ENCODE data around the gene PCDHB15.
"Not testable (repeated sequence)": the region's sequence is repeated elsewhere in the genome, so short reads cannot be mapped to it uniquely, and the experiment has no call there.

The PCDHB15 gene

DNA sequence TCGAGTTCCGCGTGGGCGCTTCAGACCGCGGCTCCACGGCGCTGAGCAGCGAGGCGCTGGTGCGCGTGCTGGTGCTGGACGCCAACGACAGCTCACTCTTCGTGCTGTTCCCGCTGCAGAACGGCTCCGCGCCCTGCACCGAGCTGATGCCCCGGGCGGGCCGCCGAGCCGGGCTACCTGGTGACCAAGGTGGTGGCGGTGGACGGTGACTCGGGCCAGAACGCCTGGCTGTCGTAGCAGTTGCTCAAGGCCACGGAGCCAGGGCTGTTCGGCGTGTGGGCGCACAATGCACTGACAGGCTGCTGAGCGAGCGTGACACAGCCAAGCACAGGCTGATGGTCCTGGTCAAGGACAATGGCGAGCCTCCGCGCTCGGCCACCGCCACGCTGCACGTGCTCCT, 3.7 kb upstream of the PCDHB15 start:
- Histone ChIP-seq H4K20me1 (ENCODE audit: insufficient read depth, low read length) (no peaks in the 10 kb centered on the region), H3K9ac (ENCODE audit: low read length) (no peak overlapping the region), H3K27me3 (ENCODE audit: insufficient read depth, low read length) (no peaks in the 10 kb centered on the region), H2AFZ (ENCODE audit: low read length) (no peak overlapping the region), H3K27ac (ENCODE audit: low read depth, low read length, poor library complexity, severe bottlenecking) (no peak overlapping the region), H3K79me2 (ENCODE audit: insufficient read depth, low read length) (no peaks in the 10 kb centered on the region), H3K4me1 (ENCODE audit: insufficient read depth, low read length, severe bottlenecking) (no peaks in the 10 kb centered on the region), H3K36me3 (ENCODE audit: insufficient read depth, low read length) (no peaks in the 10 kb centered on the region), H3K4me3 (ENCODE audit: low read depth, low read length, poor library complexity, severe bottlenecking) (no peak overlapping the region), H3K4me2 (ENCODE audit: low read length) (no peak overlapping the region), H3K9me3 (ENCODE audit: low read length) (peaks cover 5% of the 10 kb centered on the region; the same call in 1 of the 2 replicates), H3K9me2 (ENCODE audit: low read depth, low read length) (no peaks in the 10 kb centered on the region), H3F3A (ENCODE audit: insufficient read depth, low read length) (no peaks in the 10 kb centered on the region)
- TF ChIP-seq, protein P1, sequence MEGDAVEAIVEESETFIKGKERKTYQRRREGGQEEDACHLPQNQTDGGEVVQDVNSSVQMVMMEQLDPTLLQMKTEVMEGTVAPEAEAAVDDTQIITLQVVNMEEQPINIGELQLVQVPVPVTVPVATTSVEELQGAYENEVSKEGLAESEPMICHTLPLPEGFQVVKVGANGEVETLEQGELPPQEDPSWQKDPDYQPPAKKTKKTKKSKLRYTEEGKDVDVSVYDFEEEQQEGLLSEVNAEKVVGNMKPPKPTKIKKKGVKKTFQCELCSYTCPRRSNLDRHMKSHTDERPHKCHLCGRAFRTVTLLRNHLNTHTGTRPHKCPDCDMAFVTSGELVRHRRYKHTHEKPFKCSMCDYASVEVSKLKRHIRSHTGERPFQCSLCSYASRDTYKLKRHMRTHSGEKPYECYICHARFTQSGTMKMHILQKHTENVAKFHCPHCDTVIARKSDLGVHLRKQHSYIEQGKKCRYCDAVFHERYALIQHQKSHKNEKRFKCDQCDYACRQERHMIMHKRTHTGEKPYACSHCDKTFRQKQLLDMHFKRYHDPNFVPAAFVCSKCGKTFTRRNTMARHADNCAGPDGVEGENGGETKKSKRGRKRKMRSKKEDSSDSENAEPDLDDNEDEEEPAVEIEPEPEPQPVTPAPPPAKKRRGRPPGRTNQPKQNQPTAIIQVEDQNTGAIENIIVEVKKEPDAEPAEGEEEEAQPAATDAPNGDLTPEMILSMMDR (IDR thresholded peaks at IDR 0.05; ENCODE audit: low read length) = no peak
- no peak for TF ChIP-seq EZH2 (IDR thresholded peaks at IDR 0.05; ENCODE audit: borderline replicate concordance, low read length)

DNA sequence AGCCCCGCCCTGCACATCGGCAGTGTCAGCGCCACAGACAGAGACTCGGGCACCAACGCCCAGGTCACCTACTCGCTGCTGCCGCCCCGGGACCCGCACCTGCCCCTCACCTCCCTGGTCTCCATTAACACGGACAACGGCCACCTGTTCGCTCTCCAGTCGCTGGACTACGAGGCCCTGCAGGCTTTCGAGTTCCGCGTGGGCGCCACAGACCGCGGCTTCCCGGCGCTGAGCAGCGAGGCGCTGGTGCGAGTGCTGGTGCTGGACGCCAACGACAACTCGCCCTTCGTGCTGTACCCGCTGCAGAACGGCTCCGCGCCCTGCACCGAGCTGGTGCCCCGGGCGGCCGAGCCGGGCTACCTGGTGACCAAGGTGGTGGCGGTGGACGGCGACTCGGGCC, 1.8 kb downstream of the PCDHB15 start:
- H3K9me2 ChIP-seq (ENCODE audit: low read depth, low read length); H3K27ac ChIP-seq (ENCODE audit: low read depth, low read length, poor library complexity, severe bottlenecking); H3K9me3 ChIP-seq (ENCODE audit: low read length): not testable (repeated sequence)

DNA sequence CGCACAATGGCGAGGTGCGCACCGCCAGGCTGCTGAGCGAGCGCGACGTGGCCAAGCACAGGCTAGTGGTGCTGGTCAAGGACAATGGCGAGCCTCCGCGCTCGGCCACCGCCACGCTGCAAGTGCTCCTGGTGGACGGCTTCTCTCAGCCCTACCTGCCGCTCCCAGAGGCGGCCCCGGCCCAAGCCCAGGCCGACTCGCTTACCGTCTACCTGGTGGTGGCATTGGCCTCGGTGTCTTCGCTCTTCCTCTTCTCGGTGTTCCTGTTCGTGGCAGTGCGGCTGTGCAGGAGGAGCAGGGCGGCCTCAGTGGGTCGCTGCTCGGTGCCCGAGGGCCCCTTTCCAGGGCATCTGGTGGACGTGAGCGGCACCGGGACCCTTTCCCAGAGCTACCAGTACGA, 2.2 kb downstream of the PCDHB15 start:
- not testable (repeated sequence) for H3K4me3 ChIP-seq (ENCODE audit: low read depth, low read length, poor library complexity, severe bottlenecking); H3K9me3 ChIP-seq (ENCODE audit: low read length); H3F3A ChIP-seq (ENCODE audit: insufficient read depth, low read length); H3K36me3 ChIP-seq (ENCODE audit: insufficient read depth, low read length); H3K9me2 ChIP-seq (ENCODE audit: low read depth, low read length); H4K20me1 ChIP-seq (ENCODE audit: insufficient read depth, low read length); H3K27me3 ChIP-seq (ENCODE audit: insufficient read depth, low read length); H3K4me1 ChIP-seq (ENCODE audit: insufficient read depth, low read length, severe bottlenecking); H2AFZ ChIP-seq (ENCODE audit: low read length); H3K79me2 ChIP-seq (ENCODE audit: insufficient read depth, low read length); H3K4me2 ChIP-seq (ENCODE audit: low read length); H3K9ac ChIP-seq (ENCODE audit: low read length); H3K27ac ChIP-seq (ENCODE audit: low read depth, low read length, poor library complexity, severe bottlenecking)

More for the DNA sequence above, 1.8 kb downstream of the PCDHB15 start:
- H2AFZ ChIP-seq (ENCODE audit: low read length); H3K79me2 ChIP-seq (ENCODE audit: insufficient read depth, low read length); H4K20me1 ChIP-seq (ENCODE audit: insufficient read depth, low read length); H3K4me2 ChIP-seq (ENCODE audit: low read length); H3F3A ChIP-seq (ENCODE audit: insufficient read depth, low read length); H3K4me3 ChIP-seq (ENCODE audit: low read depth, low read length, poor library complexity, severe bottlenecking); H3K27me3 ChIP-seq (ENCODE audit: insufficient read depth, low read length); H3K9ac ChIP-seq (ENCODE audit: low read length); H3K4me1 ChIP-seq (ENCODE audit: insufficient read depth, low read length, severe bottlenecking); H3K36me3 ChIP-seq (ENCODE audit: insufficient read depth, low read length): not testable (repeated sequence)

DNA sequence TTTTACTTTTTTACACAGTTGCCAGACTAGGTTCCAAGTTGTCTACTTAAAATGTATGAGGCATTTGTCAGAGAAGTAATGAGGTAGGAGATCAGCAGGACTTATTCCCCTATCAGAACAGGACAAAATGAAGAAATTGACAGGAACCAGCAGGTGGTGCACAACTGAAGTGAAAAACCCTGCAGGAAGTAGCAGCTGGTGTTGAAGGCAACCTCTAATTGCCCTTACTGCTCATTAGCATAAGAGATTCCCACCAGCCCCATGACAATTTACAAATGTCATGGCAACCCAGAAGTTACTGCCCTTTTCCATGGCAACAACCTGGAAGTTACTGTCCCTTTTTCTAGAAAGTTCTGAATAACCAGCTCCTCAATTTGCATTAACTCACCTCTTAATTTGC, 5.4 kb downstream of the PCDHB15 start:
- H3K4me2 ChIP-seq (ENCODE audit: low read length) = no peak overlapping the region
- no peak overlapping the region for H3K4me3 ChIP-seq (ENCODE audit: low read depth, low read length, poor library complexity, severe bottlenecking)
- H3K9me2 ChIP-seq (ENCODE audit: low read depth, low read length) = no peaks in the 10 kb centered on the region
- H3K27me3 ChIP-seq (ENCODE audit: insufficient read depth, low read length) = no peaks in the 10 kb centered on the region
- H3K36me3 ChIP-seq (ENCODE audit: insufficient read depth, low read length) = no peaks in the 10 kb centered on the region
- H3K9ac ChIP-seq (ENCODE audit: low read length) = no peak overlapping the region
- H3K79me2 ChIP-seq (ENCODE audit: insufficient read depth, low read length) = no peaks in the 10 kb centered on the region
- no peaks in the 10 kb centered on the region for H3F3A ChIP-seq (ENCODE audit: insufficient read depth, low read length)
- no peaks in the 10 kb centered on the region for H4K20me1 ChIP-seq (ENCODE audit: insufficient read depth, low read length)
- H3K9me3 ChIP-seq (ENCODE audit: low read length) = peaks cover 17% of the 10 kb centered on the region; the same call in 1 of the 2 replicates
- H2AFZ ChIP-seq (ENCODE audit: low read length) = no peak overlapping the region
- no peak for TF ChIP-seq EZH2 (IDR thresholded peaks at IDR 0.05; ENCODE audit: borderline replicate concordance, low read length)
- TF ChIP-seq, protein P1 (IDR thresholded peaks at IDR 0.05; ENCODE audit: low read length) = no peak
- no peak overlapping the region for H3K27ac ChIP-seq (ENCODE audit: low read depth, low read length, poor library complexity, severe bottlenecking)
- H3K4me1 ChIP-seq (ENCODE audit: insufficient read depth, low read length, severe bottlenecking) = no peaks in the 10 kb centered on the region

All from OCI-LY1 (cell line).